Measurements from ENCODE around the gene NKD2. TPM values are rescaled to one million over a fixed set of nuclear protein-coding genes. Genes with fewer than 3 reads are reported as not detected.

The NKD2 gene
- polyA plus RNA-seq, 1 of the 3 experiments (the other 2 are of a cell fraction), result not detected

DNA sequence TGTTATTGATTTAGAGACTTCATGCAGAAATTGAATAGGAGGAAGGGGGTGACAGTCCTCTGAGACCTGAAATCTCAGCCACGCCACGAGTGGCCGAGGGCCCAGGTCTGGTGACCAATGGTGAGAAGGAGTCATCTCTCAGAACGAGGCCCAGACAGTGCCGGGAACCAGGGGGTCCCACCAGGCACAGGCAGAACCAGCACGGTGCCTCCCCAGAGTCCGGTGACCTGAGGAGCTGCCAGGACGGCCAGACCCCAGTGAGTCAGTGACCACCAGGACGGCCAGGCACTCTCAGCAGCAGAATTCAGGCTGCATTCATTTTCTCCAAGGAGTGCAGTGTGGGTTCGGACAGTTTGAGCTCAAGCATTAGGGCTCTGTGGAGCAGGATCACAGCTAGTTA is 43.8 kb upstream of the NKD2 start:
- DNase-seq, result no peak
- Histone ChIP-seq H3K9me2 (no peaks in the 10 kb centered on the region), H3K4me1 (ENCODE audit: control insufficient read depth in 1 of 2, insufficient read depth in 2 of 2, low read depth in 1 of 2, low read length in 1 of 2) (peaks cover 0 to 22% of the 10 kb centered on the region in 2 experiments; a peak in 1 of 4 replicates), H3K79me2 (ENCODE audit: insufficient read depth) (no peaks in the 10 kb centered on the region), H3K9ac (no peak overlapping the region), H3K4me3 (ENCODE audit: low read depth in 2 of 2, low read length in 1 of 2) (no peak overlapping the region), H3K27me3 (ENCODE audit: insufficient read depth) (peaks cover 29% of the 10 kb centered on the region), H3F3A (replicated peaks; ENCODE audit: insufficient read depth) (no peaks in the 10 kb centered on the region), H3K4me2 (no peak overlapping the region), H3K9me3 (no peaks in the 10 kb centered on the region), H4K20me1 (ENCODE audit: insufficient read depth) (no peaks in the 10 kb centered on the region), H3K36me3 (replicated peaks in 1 of 2; ENCODE audit: control insufficient read depth in 1 of 2, insufficient read depth in 2 of 2, low read length in 1 of 2) (no peaks in the 10 kb centered on the region), H2AFZ (ENCODE audit: low read depth) (no peak overlapping the region), H3K27ac (ENCODE audit: low read depth in 2 of 2, low read length in 1 of 2) (no peak overlapping the region)
- 81% methylated on average over 5 of the region's 10 CpGs for WGBS (ENCODE audit: low lambda C conversion rate)
- ChIA-PET POLR2A (no interaction called here), CTCF (no interaction called here)
- TF ChIP-seq RFX5 (IDR thresholded peaks at IDR 0.05; ENCODE audit: low read length) (no peak), TAF1 (IDR thresholded peaks at IDR 0.05; ENCODE audit: borderline replicate concordance, low read depth, low read length) (no peak), ELF1 (IDR thresholded peaks at IDR 0.05) (no peak), FOXJ3 (CRISPR knock-in tag; IDR thresholded peaks at IDR 0.05) (no peak)
- TF ChIP-seq, protein P1, sequence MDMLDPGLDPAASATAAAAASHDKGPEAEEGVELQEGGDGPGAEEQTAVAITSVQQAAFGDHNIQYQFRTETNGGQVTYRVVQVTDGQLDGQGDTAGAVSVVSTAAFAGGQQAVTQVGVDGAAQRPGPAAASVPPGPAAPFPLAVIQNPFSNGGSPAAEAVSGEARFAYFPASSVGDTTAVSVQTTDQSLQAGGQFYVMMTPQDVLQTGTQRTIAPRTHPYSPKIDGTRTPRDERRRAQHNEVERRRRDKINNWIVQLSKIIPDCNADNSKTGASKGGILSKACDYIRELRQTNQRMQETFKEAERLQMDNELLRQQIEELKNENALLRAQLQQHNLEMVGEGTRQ (IDR thresholded peaks at IDR 0.05; ENCODE audit: borderline replicate concordance, low read depth, low read length), result no peak

DNA sequence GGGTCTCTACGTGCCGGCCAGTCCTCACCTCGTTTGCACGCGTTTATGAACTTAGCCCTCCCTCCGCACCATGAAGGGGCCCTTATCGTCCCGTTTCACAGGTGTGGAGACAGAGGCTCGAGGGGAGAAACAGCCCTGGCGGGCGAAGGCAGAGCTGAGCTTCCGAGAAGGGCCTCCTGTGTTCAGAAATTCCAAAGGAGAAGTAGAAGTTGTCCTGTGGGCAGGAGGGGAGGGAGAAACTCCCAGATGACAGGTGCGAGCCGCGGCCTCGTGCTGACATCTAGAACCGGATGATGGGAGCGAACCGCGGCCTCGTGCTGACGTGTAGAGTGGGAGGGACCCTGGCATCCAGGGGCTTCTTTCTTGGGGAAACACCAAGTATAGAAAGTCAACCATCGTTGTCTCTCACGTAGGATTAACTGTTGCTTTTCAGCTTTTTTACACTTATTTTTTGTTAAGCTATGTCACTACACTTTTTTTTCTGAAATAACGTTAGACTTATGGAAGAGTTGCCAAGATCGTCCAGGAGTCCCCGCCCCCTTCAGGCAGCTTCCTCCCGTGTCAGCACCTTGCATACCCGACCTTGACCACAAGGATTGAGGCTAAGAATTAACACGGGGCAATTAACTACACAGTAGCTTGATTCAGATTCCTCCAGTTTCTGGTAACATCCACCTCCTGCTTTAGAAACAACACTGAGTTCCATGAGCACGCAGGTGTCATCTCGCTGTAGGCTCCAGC is 42.8 kb upstream of the NKD2 start:
- H2AFZ ChIP-seq (ENCODE audit: low read depth), result no peak overlapping the region
- no peaks in the 10 kb centered on the region for H3K79me2 ChIP-seq (ENCODE audit: insufficient read depth)
- H3K4me1 ChIP-seq (ENCODE audit: control insufficient read depth in 1 of 2, insufficient read depth in 2 of 2, low read depth in 1 of 2, low read length in 1 of 2), result peaks cover 0 to 16% of the 10 kb centered on the region in 2 experiments; a peak in 1 of 4 replicates
- H3K9ac ChIP-seq, result no peak overlapping the region
- H4K20me1 ChIP-seq (ENCODE audit: insufficient read depth), result no peaks in the 10 kb centered on the region
- no peaks in the 10 kb centered on the region for H3F3A ChIP-seq (replicated peaks; ENCODE audit: insufficient read depth)
- H3K4me2 ChIP-seq, result no peak overlapping the region
- no peaks in the 10 kb centered on the region for H3K36me3 ChIP-seq (replicated peaks in 1 of 2; ENCODE audit: control insufficient read depth in 1 of 2, insufficient read depth in 2 of 2, low read length in 1 of 2)
- H3K27ac ChIP-seq (ENCODE audit: low read depth in 2 of 2, low read length in 1 of 2), result no peak overlapping the region
- TF ChIP-seq GABPA (IDR thresholded peaks at IDR 0.05; ENCODE audit: low read depth), result no peak
- TF ChIP-seq SMC3 (IDR thresholded peaks at IDR 0.05; ENCODE audit: low read depth, low read length), result no peak
- TF ChIP-seq, protein P2, sequence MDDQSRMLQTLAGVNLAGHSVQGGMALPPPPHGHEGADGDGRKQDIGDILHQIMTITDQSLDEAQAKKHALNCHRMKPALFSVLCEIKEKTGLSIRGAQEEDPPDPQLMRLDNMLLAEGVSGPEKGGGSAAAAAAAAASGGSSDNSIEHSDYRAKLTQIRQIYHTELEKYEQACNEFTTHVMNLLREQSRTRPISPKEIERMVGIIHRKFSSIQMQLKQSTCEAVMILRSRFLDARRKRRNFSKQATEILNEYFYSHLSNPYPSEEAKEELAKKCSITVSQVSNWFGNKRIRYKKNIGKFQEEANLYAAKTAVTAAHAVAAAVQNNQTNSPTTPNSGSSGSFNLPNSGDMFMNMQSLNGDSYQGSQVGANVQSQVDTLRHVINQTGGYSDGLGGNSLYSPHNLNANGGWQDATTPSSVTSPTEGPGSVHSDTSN (IDR thresholded peaks at IDR 0.05), result no peak
- TF ChIP-seq, protein P3, sequence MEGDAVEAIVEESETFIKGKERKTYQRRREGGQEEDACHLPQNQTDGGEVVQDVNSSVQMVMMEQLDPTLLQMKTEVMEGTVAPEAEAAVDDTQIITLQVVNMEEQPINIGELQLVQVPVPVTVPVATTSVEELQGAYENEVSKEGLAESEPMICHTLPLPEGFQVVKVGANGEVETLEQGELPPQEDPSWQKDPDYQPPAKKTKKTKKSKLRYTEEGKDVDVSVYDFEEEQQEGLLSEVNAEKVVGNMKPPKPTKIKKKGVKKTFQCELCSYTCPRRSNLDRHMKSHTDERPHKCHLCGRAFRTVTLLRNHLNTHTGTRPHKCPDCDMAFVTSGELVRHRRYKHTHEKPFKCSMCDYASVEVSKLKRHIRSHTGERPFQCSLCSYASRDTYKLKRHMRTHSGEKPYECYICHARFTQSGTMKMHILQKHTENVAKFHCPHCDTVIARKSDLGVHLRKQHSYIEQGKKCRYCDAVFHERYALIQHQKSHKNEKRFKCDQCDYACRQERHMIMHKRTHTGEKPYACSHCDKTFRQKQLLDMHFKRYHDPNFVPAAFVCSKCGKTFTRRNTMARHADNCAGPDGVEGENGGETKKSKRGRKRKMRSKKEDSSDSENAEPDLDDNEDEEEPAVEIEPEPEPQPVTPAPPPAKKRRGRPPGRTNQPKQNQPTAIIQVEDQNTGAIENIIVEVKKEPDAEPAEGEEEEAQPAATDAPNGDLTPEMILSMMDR (IDR thresholded peaks at IDR 0.05), result no peak
- TF ChIP-seq, protein P4, sequence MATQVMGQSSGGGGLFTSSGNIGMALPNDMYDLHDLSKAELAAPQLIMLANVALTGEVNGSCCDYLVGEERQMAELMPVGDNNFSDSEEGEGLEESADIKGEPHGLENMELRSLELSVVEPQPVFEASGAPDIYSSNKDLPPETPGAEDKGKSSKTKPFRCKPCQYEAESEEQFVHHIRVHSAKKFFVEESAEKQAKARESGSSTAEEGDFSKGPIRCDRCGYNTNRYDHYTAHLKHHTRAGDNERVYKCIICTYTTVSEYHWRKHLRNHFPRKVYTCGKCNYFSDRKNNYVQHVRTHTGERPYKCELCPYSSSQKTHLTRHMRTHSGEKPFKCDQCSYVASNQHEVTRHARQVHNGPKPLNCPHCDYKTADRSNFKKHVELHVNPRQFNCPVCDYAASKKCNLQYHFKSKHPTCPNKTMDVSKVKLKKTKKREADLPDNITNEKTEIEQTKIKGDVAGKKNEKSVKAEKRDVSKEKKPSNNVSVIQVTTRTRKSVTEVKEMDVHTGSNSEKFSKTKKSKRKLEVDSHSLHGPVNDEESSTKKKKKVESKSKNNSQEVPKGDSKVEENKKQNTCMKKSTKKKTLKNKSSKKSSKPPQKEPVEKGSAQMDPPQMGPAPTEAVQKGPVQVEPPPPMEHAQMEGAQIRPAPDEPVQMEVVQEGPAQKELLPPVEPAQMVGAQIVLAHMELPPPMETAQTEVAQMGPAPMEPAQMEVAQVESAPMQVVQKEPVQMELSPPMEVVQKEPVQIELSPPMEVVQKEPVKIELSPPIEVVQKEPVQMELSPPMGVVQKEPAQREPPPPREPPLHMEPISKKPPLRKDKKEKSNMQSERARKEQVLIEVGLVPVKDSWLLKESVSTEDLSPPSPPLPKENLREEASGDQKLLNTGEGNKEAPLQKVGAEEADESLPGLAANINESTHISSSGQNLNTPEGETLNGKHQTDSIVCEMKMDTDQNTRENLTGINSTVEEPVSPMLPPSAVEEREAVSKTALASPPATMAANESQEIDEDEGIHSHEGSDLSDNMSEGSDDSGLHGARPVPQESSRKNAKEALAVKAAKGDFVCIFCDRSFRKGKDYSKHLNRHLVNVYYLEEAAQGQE (IDR thresholded peaks at IDR 0.05; ENCODE audit: low read depth, low read length), result no peak
- TF ChIP-seq MXI1 (IDR thresholded peaks at IDR 0.05; ENCODE audit: low read depth, low read length), result no peak
- WGBS (ENCODE audit: low lambda C conversion rate), result 74% methylated on average over 31 of the region's 32 CpGs
- no peaks in the 10 kb centered on the region for H3K9me3 ChIP-seq
- CTCF ChIA-PET, result interaction anchor here (1.3 kb wide), 1 partner anchor 209 kb away, joined by 3 read pairs; no protein-coding TSS in a partner anchor
- DNase-seq, result no peak
- no peaks in the 10 kb centered on the region for H3K9me2 ChIP-seq
- POLR2A ChIA-PET, result no interaction called here
- H3K4me3 ChIP-seq (ENCODE audit: low read depth in 2 of 2, low read length in 1 of 2), result no peak overlapping the region
- peaks cover 33% of the 10 kb centered on the region for H3K27me3 ChIP-seq (ENCODE audit: insufficient read depth)
